Hepatocyte (in vitro differentiated cells): ENCODE measurements around the gene TBC1D12.

Experiments
- EZH2 ChIP-seq: fragments of 200-600 bp; sonication (generic); IDR thresholded peaks from 2 replicates; pipeline ENCODE4 v1.6.1; 2016; ENCODE audit warnings: antibody characterized with exemption, mild to moderate bottlenecking, borderline replicate concordance
- EZH2phosphoT487 ChIP-seq: fragments of 200-600 bp; sonication (generic); IDR thresholded peaks from one replicate; pipeline ENCODE4 v1.6.1; 2018; ENCODE audit warnings: antibody characterized with exemption, mild to moderate bottlenecking, low read depth, moderate library complexity; ENCODE audit not compliant: unreplicated experiment, severe bottlenecking
- TF ChIP-seq, protein P1 (sequence below): fragments of 200-600 bp; sonication (generic); IDR thresholded peaks from 2 replicates; pipeline ENCODE4 v1.5.1; 2016; ENCODE audit warnings: antibody characterized with exemption, mild to moderate bottlenecking; ENCODE audit not compliant: poor library complexity

GRCh38 chr10:94483970-94484369, 81.6 kb downstream of the TBC1D12 start:
- TF ChIP-seq, protein P1, sequence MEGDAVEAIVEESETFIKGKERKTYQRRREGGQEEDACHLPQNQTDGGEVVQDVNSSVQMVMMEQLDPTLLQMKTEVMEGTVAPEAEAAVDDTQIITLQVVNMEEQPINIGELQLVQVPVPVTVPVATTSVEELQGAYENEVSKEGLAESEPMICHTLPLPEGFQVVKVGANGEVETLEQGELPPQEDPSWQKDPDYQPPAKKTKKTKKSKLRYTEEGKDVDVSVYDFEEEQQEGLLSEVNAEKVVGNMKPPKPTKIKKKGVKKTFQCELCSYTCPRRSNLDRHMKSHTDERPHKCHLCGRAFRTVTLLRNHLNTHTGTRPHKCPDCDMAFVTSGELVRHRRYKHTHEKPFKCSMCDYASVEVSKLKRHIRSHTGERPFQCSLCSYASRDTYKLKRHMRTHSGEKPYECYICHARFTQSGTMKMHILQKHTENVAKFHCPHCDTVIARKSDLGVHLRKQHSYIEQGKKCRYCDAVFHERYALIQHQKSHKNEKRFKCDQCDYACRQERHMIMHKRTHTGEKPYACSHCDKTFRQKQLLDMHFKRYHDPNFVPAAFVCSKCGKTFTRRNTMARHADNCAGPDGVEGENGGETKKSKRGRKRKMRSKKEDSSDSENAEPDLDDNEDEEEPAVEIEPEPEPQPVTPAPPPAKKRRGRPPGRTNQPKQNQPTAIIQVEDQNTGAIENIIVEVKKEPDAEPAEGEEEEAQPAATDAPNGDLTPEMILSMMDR, result no peak
- TF ChIP-seq EZH2 (no peak), EZH2phosphoT487 (no peak)
